Astrocyte (in vitro differentiated cells and primary cell): ENCODE measurements around the gene TBC1D3B. TPM values are rescaled to one million over a fixed set of nuclear protein-coding genes. Genes with fewer than 3 reads are reported as not detected.
"Not testable (repeated sequence)": the region's sequence is repeated elsewhere in the genome, so short reads cannot be mapped to it uniquely, and the experiment has no call there.

Experiments used
- DNase-seq: peaks from one replicate; pipeline ENCODE4 v3.0.0-alpha.2; 2010; ENCODE audit warnings: low read depth
- FAIRE-seq: peaks from 2 replicates; lab custom pipeline; 2011; peaks lifted over from hg19 to GRCh38; lab: Jason Lieb, UNC
- H2AFZ ChIP-seq: 2 replicates; pipeline ENCODE4 v1.6.0; 2012; ENCODE audit warnings: low read depth, low read length, inconsistent platforms
- H3K27ac ChIP-seq: 2 replicates; pipeline ENCODE4 v1.5.1; 2011; ENCODE audit warnings: low read depth, low read length, inconsistent platforms
- H3K27me3 ChIP-seq: 2 replicates; pipeline ENCODE4 v1.6.0; 2011; ENCODE audit warnings: low read length, inconsistent platforms; ENCODE audit not compliant: insufficient read depth
- H3K36me3 ChIP-seq: 2 replicates; pipeline ENCODE4 v1.5.1; 2011; ENCODE audit warnings: low read length, inconsistent platforms; ENCODE audit not compliant: insufficient read depth
- H3K4me1 ChIP-seq: 2 replicates; pipeline ENCODE4 v1.5.1; 2011; ENCODE audit warnings: low read length, inconsistent platforms; ENCODE audit not compliant: insufficient read depth
- H3K4me2 ChIP-seq: 2 replicates; pipeline ENCODE4 v1.6.0; 2012; ENCODE audit warnings: low read length, inconsistent platforms
- H3K4me3 ChIP-seq: 2 replicates; pipeline ENCODE4 v1.5.1; 2011; ENCODE audit warnings: low read depth, mild to moderate bottlenecking, low read length, inconsistent platforms; ENCODE audit not compliant: insufficient read depth
- H3K79me2 ChIP-seq: 2 replicates; pipeline ENCODE4 v1.6.0; 2012; ENCODE audit warnings: mild to moderate bottlenecking, low read length, inconsistent platforms; ENCODE audit not compliant: insufficient read depth
- H3K9ac ChIP-seq: 2 replicates; pipeline ENCODE4 v1.6.0; 2012; ENCODE audit warnings: mild to moderate bottlenecking, low read length, inconsistent platforms
- H3K9me3 ChIP-seq: 2 replicates; pipeline ENCODE4 v1.5.1; 2012; ENCODE audit warnings: low read depth, mild to moderate bottlenecking, low read length, inconsistent platforms; ENCODE audit not compliant: insufficient read depth
- H4K20me1 ChIP-seq: 2 replicates; pipeline ENCODE4 v1.6.0; 2012; ENCODE audit warnings: low read length, inconsistent platforms; ENCODE audit not compliant: insufficient read depth
- H3K27ac Mint-ChIP-seq: one replicate; pipeline ENCODE4 v1.8.0; 2021; ENCODE audit warnings: mild to moderate bottlenecking, mixed read lengths; ENCODE audit not compliant: unreplicated experiment
- H3K27me3 Mint-ChIP-seq: one replicate; pipeline ENCODE4 v1.8.0; 2021; ENCODE audit warnings: low read depth, mixed read lengths; ENCODE audit not compliant: unreplicated experiment
- H3K36me3 Mint-ChIP-seq: one replicate; pipeline ENCODE4 v1.8.0; 2021; ENCODE audit warnings: low read depth, mixed read lengths; ENCODE audit not compliant: unreplicated experiment
- H3K4me1 Mint-ChIP-seq: one replicate; pipeline ENCODE4 v1.8.0; 2021; ENCODE audit warnings: low read depth, mixed read lengths; ENCODE audit not compliant: unreplicated experiment
- H3K4me3 Mint-ChIP-seq: one replicate; pipeline ENCODE4 v1.8.0; 2021; ENCODE audit warnings: mild to moderate bottlenecking, moderate library complexity, mixed read lengths; ENCODE audit not compliant: unreplicated experiment
- H3K9me3 Mint-ChIP-seq: one replicate; pipeline ENCODE4 v1.8.0; 2021; ENCODE audit warnings: mild to moderate bottlenecking, mixed read lengths; ENCODE audit not compliant: unreplicated experiment
- EZH2 ChIP-seq: IDR thresholded peaks from 2 replicates; pipeline ENCODE4 v1.6.1; 2012; ENCODE audit warnings: mild to moderate bottlenecking, low read length, inconsistent platforms; ENCODE audit not compliant: insufficient read depth
- total RNA-seq: library from RNA; stranded (reverse); gene quantifications from 2 replicates; pipeline ENCODE4 v1.2.1, GENCODE V29; 2021
- TF ChIP-seq, protein P1 (sequence below): IDR thresholded peaks from 2 replicates; pipeline ENCODE4 v1.5.1; 2011; ENCODE audit warnings: low read depth, mild to moderate bottlenecking, inconsistent platforms, low read length, moderate library complexity; ENCODE audit not compliant: insufficient read depth

Gene TBC1D3B
- total RNA-seq, 1 donor from 2014 or later: 9.8 TPM

DNA sequence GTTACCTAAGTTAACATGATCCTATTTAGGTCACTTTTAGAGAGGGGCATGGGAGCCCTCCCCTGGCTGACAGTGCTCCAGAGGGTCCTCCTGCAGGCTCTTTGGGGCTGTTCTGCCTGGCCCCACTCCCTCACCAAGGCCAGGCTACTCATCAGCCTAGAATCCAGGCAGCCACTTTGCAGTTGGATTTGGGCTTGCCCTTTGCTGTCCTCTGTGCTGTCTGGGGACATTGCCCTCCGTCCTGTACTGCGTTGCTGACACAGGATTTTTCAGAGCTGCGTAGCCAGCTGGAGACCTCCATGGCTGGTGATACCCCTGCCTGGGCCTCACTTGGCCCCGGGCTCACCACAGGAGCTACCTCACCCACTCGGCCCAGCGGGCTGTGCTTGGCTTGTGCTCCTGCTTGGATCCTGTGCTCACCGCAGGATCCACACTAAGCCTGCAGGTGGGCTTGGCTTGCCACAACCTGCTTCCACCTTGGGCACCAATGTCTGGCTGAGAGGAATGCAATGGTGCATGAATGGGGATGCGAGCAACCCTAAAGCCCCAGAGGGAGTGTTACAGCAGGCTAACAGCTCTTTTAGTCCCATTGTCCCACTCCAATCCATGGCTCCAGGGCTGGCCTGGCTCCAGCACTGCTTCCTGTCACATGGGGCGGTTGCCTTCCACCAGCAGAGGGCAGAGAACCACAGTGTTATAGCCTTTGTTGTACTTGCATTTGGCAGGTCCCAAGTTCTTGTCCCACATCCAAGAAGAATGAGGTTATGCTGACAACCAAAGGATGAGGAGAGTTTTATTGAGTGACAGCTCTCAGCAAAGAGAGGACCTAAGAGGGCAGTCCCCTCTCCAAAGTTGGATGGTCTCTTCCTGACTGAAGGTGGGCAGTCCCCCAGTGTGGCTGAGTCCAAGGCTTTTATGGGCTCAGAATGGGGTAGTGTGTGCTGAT, 51.3 kb downstream of the TBC1D3B start:
- Histone ChIP-seq H3K4me1 (no peaks in the 10 kb centered on the region), H3K4me3 (no peak overlapping the region), H3K27me3 (no peaks in the 10 kb centered on the region), H3K36me3 (no peaks in the 10 kb centered on the region), H3K9ac (no peak overlapping the region), H3K79me2 (no peaks in the 10 kb centered on the region), H3K27ac (no peak overlapping the region), H4K20me1 (no peaks in the 10 kb centered on the region), H3K9me3 (peaks cover 7% of the 10 kb centered on the region), H3K4me2 (no peak overlapping the region), H2AFZ (no peak overlapping the region)
- TF ChIP-seq, protein P1, sequence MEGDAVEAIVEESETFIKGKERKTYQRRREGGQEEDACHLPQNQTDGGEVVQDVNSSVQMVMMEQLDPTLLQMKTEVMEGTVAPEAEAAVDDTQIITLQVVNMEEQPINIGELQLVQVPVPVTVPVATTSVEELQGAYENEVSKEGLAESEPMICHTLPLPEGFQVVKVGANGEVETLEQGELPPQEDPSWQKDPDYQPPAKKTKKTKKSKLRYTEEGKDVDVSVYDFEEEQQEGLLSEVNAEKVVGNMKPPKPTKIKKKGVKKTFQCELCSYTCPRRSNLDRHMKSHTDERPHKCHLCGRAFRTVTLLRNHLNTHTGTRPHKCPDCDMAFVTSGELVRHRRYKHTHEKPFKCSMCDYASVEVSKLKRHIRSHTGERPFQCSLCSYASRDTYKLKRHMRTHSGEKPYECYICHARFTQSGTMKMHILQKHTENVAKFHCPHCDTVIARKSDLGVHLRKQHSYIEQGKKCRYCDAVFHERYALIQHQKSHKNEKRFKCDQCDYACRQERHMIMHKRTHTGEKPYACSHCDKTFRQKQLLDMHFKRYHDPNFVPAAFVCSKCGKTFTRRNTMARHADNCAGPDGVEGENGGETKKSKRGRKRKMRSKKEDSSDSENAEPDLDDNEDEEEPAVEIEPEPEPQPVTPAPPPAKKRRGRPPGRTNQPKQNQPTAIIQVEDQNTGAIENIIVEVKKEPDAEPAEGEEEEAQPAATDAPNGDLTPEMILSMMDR: no peak
- TF ChIP-seq EZH2: no peak
- H3K36me3 Mint-ChIP-seq: no peaks in the 10 kb centered on the region
- no peak for FAIRE-seq
- H3K27ac Mint-ChIP-seq: no peak overlapping the region
- peaks cover 2% of the 10 kb centered on the region for H3K27me3 Mint-ChIP-seq
- DNase-seq: no peak
- H3K4me1 Mint-ChIP-seq: no peaks in the 10 kb centered on the region
- H3K4me3 Mint-ChIP-seq: no peak overlapping the region
- peaks cover 14% of the 10 kb centered on the region for H3K9me3 Mint-ChIP-seq

DNA sequence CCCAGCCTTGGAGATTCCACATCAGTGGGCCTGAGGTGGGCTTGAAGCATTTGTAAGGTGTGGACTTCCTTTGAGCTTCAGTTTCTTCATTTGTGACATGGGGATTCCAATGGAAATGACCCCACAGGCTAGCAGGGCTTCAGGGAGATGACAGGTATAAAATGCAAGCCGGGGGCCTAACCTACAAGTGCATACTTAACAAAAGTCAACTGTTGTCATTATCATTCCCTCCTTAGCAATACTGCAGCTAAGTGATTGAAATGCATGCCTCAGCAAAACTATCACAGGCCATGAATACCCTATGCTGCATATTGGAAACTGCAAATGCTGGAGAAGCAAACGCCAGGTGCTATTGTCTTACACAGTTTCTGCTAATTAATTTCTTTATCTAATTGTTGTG, 53.0 kb downstream of the TBC1D3B start:
- Mint-ChIP-seq H3K36me3 (no peaks in the 10 kb centered on the region), H3K4me1 (no peaks in the 10 kb centered on the region), H3K27ac (no peak overlapping the region), H3K27me3 (peaks cover 2% of the 10 kb centered on the region), H3K4me3 (no peak overlapping the region), H3K9me3 (peaks cover 14% of the 10 kb centered on the region)
- Histone ChIP-seq H3K9me3 (peaks cover 7% of the 10 kb centered on the region), H3K4me2 (no peak overlapping the region), H3K36me3 (no peaks in the 10 kb centered on the region), H3K4me1 (no peaks in the 10 kb centered on the region), H3K79me2 (no peaks in the 10 kb centered on the region), H3K27me3 (no peaks in the 10 kb centered on the region), H2AFZ (no peak overlapping the region), H4K20me1 (no peaks in the 10 kb centered on the region), H3K9ac (no peak overlapping the region), H3K27ac (no peak overlapping the region), H3K4me3 (no peak overlapping the region)
- FAIRE-seq (no peak), DNase-seq (no peak)
- TF ChIP-seq, protein P1: no peak
- no peak for TF ChIP-seq EZH2

DNA sequence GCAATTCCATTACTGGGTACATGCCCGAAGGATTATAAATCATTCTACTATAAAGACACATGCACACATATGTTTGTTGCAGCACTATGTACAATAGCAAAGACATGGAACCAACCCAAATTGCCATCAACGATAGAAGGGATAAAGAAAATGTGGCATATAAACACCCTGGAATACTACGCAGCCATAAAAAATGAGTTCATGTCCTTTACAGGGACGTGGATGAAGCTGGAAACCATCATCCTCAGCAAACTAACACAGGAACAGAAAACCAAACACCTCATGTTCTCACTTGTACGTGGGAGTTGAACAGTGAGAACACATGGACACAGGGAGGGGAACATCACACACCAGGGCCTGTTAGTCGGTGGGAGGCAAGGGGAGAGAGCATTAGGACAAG, 55.3 kb downstream of the TBC1D3B start:
- H3K4me1 Mint-ChIP-seq, H2AFZ ChIP-seq, H3K4me3 Mint-ChIP-seq, H3K4me3 ChIP-seq, FAIRE-seq, H3K4me1 ChIP-seq, H3K27ac ChIP-seq, H3K27me3 Mint-ChIP-seq, H3K4me2 ChIP-seq, H3K9me3 Mint-ChIP-seq, H4K20me1 ChIP-seq, H3K36me3 Mint-ChIP-seq, H3K9ac ChIP-seq, H3K36me3 ChIP-seq, H3K27ac Mint-ChIP-seq, H3K79me2 ChIP-seq, H3K9me3 ChIP-seq, DNase-seq, H3K27me3 ChIP-seq: not testable (repeated sequence)
